IMR-90 (cell line): Measurements from ENCODE around the gene BBIP1. TPM values are rescaled to one million over a fixed set of nuclear protein-coding genes. Genes with fewer than 3 reads are reported as not detected.

Experiments
- ATAC-seq: fragments of 200-7000 bp; cut with Tn5 transposase; 2 replicates; pipeline ENCODE4 v1.9.1; 2020; ENCODE audit warnings: low read depth, mild to moderate bottlenecking, moderate library complexity
- BruUV-seq: library from RNA; stranded (reverse); fragments of 400-500 nt; replicated peaks from 2 replicates; lab custom pipeline; 2021; lab: Mats Ljungman, UMichigan
- CTCF ChIA-PET: fragments of 300-600 bp; formaldehyde crosslinking; extraction: SDS; loops from one replicate; lab custom pipeline; 2021; ENCODE audit warnings: antibody characterized with exemption; lab: Yijun Ruan, JAX
- POLR2A ChIA-PET: fragments of 300-600 bp; sonication (Branson Sonifier 250); formaldehyde crosslinking; loops from one replicate; lab custom pipeline; 2022; ENCODE audit warnings: antibody characterized with exemption; ENCODE audit not compliant: unreplicated experiment; lab: Charles Lee
- DNase-seq: peaks from one replicate; pipeline ENCODE4 v3.0.0; 2013
- H2AFZ ChIP-seq: replicated peaks from 2 replicates; pipeline ENCODE3; 2013; ENCODE audit warnings: low read length, mild to moderate bottlenecking; ENCODE audit not compliant: poor library complexity
- H2AK5ac ChIP-seq: 2 replicates; pipeline ENCODE4 v1.6.1; 2013; ENCODE audit warnings: low read depth, low read length, inconsistent platforms
- H2AK9ac ChIP-seq: replicated peaks from 2 replicates; pipeline ENCODE3; 2013; ENCODE audit warnings: mild to moderate bottlenecking, low read depth, low read length, moderate library complexity; ENCODE audit not compliant: poor library complexity
- H2BK120ac ChIP-seq: 2 replicates; pipeline ENCODE4 v1.6.1; 2013; ENCODE audit warnings: low read depth, low read length, inconsistent platforms
- H2BK15ac ChIP-seq: 3 replicates; pipeline ENCODE4 v1.6.1; 2013; ENCODE audit warnings: low read depth, low read length, inconsistent platforms
- H2BK20ac ChIP-seq: 2 replicates; pipeline ENCODE4 v1.6.1; 2013; ENCODE audit warnings: low read depth, mild to moderate bottlenecking, inconsistent platforms, low read length, moderate library complexity
- H2BK5ac ChIP-seq: 2 replicates; pipeline ENCODE4 v1.6.1; 2013; ENCODE audit warnings: mild to moderate bottlenecking, low read depth, low read length, inconsistent platforms; ENCODE audit not compliant: poor library complexity, severe bottlenecking
- H3K14ac ChIP-seq: replicated peaks from 2 replicates; pipeline ENCODE4 v1.6.1; 2013; ENCODE audit warnings: low read depth, low read length, inconsistent platforms
- H3K18ac ChIP-seq: 2 replicates; pipeline ENCODE4 v1.6.1; 2013; ENCODE audit warnings: low read depth, low read length, control low read depth
- H3K23ac ChIP-seq: 2 replicates; pipeline ENCODE4 v1.6.1; 2013; ENCODE audit warnings: low read depth, low read length, inconsistent platforms
- H3K27ac ChIP-seq: 2 replicates; pipeline ENCODE4 v1.5.1; 2013; ENCODE audit warnings: mild to moderate bottlenecking, control low read depth, low read length; ENCODE audit not compliant: insufficient read depth
- H3K27me3 ChIP-seq: 2 replicates; pipeline ENCODE4 v1.6.1; 2013; ENCODE audit warnings: low read length; ENCODE audit not compliant: control insufficient read depth, insufficient read depth
- H3K36me3 ChIP-seq: 2 replicates; pipeline ENCODE4 v1.6.1; 2013; ENCODE audit warnings: low read length, mixed read lengths; ENCODE audit not compliant: control insufficient read depth, insufficient read depth
- H3K4ac ChIP-seq: 2 replicates; pipeline ENCODE4 v1.6.1; 2013; ENCODE audit warnings: low read depth, low read length, inconsistent platforms
- H3K4me1 ChIP-seq: 2 replicates; pipeline ENCODE4 v1.6.1; 2013; ENCODE audit warnings: low read length, mixed read lengths; ENCODE audit not compliant: control insufficient read depth, insufficient read depth
- H3K4me2 ChIP-seq: 2 replicates; pipeline ENCODE4 v1.6.1; 2013; ENCODE audit warnings: low read depth, mild to moderate bottlenecking, control low read depth, low read length, moderate library complexity
- H3K4me3 ChIP-seq: 2 replicates; pipeline ENCODE4 v1.5.1; 2013; ENCODE audit warnings: low read depth, mild to moderate bottlenecking, control low read depth, low read length, moderate library complexity; ENCODE audit not compliant: insufficient read depth
- H3K56ac ChIP-seq: 2 replicates; pipeline ENCODE4 v1.6.1; 2013; ENCODE audit warnings: low read length, inconsistent platforms; ENCODE audit not compliant: insufficient read depth; ENCODE audit errors: extremely low read depth
- H3K79me1 ChIP-seq, 2 experiments: 2 replicates each; pipeline ENCODE4 v1.6.1; 2013; ENCODE audit warnings: low read length in 2 of 2, inconsistent platforms in 1 of 2, low read depth in 1 of 2
- H3K9ac ChIP-seq: 2 replicates; pipeline ENCODE4 v1.6.1; 2013; ENCODE audit warnings: low read depth, low read length, control low read depth
- H3K9me1 ChIP-seq: 2 replicates; pipeline ENCODE4 v1.6.1; 2013; ENCODE audit warnings: low read length, inconsistent platforms; ENCODE audit not compliant: insufficient read depth
- H3K9me3 ChIP-seq: 2 replicates; pipeline ENCODE4 v1.6.1; 2013; ENCODE audit warnings: low read length; ENCODE audit not compliant: control insufficient read depth, insufficient read depth
- H4K20me1 ChIP-seq: 2 replicates; pipeline ENCODE4 v1.6.1; 2013; ENCODE audit warnings: low read length, inconsistent platforms; ENCODE audit not compliant: insufficient read depth
- H4K5ac ChIP-seq: 2 replicates; pipeline ENCODE4 v1.6.1; 2013; ENCODE audit warnings: mild to moderate bottlenecking, low read depth, low read length, control low read depth
- H4K8ac ChIP-seq, 2 experiments: 2 replicates each; pipeline ENCODE4 v1.6.1; 2013; ENCODE audit warnings: low read depth in 2 of 2, low read length in 2 of 2, control low read depth in 1 of 2, inconsistent platforms in 1 of 2
- H4K91ac ChIP-seq: 2 replicates; pipeline ENCODE4 v1.6.1; 2013; ENCODE audit warnings: low read depth, low read length, inconsistent platforms; ENCODE audit not compliant: insufficient read depth
- CHD1 ChIP-seq: IDR thresholded peaks from 2 replicates; pipeline ENCODE4 v1.6.1; 2012; ENCODE audit warnings: low read depth, low read length, improper control_type of control experiment
- WGBS, 2 experiments: methylation state at CpG; one replicate each; pipeline versions ENCODE4 v1.1.5 to v1.1.7; 2013; ENCODE audit warnings: missing lambda C conversion rate in 2 of 2; ENCODE audit not compliant: insufficient read length in 1 of 2; ENCODE audit errors: extremely low coverage in 2 of 2; 5-methylcytosine and 5-hydroxymethylcytosine counted together
- dilution Hi-C: fragments of 300-500 bp; cut with HindIII; formaldehyde crosslinking; loops from one replicate; pipeline ENCODE4 v1.14.3; 2018; ENCODE audit warnings: low sequenced_read_pairs; ENCODE audit not compliant: unreplicated experiment
- in situ Hi-C: fragments of 300-500 bp; cut with MboI; formaldehyde crosslinking; loops from 3 replicates; pipeline ENCODE4 v1.14.3; 2019; ENCODE audit warnings: low sequenced_read_pairs, inconsistent platforms, mixed read lengths
- intact Hi-C: fragments of 100-400 bp; cut with micrococcal nuclease; formaldehyde crosslinking; loops from 2 replicates; pipeline ENCODE4 v1.10.0; 2022
- polyA plus RNA-seq, 3 experiments: library from polyadenylated mRNA; depleted of rRNA; stranded (reverse); fragments of >200 nt; gene quantifications; 2 replicates each; pipeline ENCODE4 v1.2.3, GENCODE V29; 2012; ENCODE audit warnings: low replicate concordance in 1 of 3
- total RNA-seq: library from RNA; depleted of rRNA; stranded (reverse); fragments of >200 nt; gene quantifications from 2 replicates; pipeline ENCODE4 v1.2.3, GENCODE V29; 2012
- TF ChIP-seq, protein P1 (sequence below): fragments of 150-350 bp; IDR thresholded peaks from 2 replicates; pipeline ENCODE4 v1.6.1; 2016; ENCODE audit warnings: low read depth, mild to moderate bottlenecking, low read length, moderate library complexity, borderline replicate concordance

Gene BBIP1
- total and polyA plus RNA-seq, 2 of the 4 experiments (the other 2 are of a cell fraction) = 17.4 to 19.9 TPM

DNA sequence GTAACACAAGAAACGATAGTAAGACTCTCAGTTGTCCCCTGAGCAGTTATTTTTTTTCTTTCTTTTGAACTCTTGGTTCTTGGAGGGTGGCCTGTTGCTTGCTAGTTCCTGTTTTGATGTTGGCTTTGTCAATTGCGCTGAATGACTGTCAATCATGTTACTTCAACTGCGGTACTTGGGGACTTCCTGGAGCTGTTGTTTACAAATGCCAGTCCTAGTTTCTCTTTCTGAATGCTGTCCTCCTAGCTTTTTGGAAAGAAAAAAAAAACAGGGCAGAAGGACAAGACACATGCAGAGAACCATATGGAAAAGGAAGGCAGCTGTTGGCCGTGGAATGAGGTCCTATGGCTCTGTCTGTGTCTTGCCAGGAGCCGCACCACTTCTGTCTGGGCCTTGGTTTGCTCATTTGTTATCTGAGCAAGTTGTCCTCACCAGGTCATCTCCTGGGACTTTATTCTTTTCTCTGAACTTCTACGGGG lies 54.3 kb downstream of the BBIP1 start:
- no peaks in the 10 kb centered on the region for H3K9me3 ChIP-seq
- POLR2A ChIA-PET = interaction anchor here (0.6 kb wide), 1 partner anchor 87 kb away, joined by 3 read pairs; no protein-coding TSS in a partner anchor
- no peak overlapping the region for H3K27ac ChIP-seq
- 40% methylated on average over 1 of the region's 6 CpGs; no CpG with 5 or more reads in 1 of the 2 experiments for WGBS, 2 experiments
- H3K14ac ChIP-seq = peak overlapping the region; percentile 38; the same call in 1 of the 2 replicates
- DNase-seq (no peak), ATAC-seq (no peak)
- peak overlapping the region; percentile 62; the same call in 1 of the 2 replicates for H4K5ac ChIP-seq
- H2BK5ac ChIP-seq = peak overlapping the region; percentile 49
- H3K9me1 ChIP-seq = peaks cover 7% of the 10 kb centered on the region; the same call in 1 of the 2 replicates
- H2BK20ac ChIP-seq = peak overlapping the region; percentile 57
- H3K4ac ChIP-seq = peak overlapping the region; percentile 47
- peak overlapping the region; percentile 22; the same call in 1 of the 2 replicates for H2BK120ac ChIP-seq
- no peak overlapping the region for H3K56ac ChIP-seq
- H3K36me3 ChIP-seq = no peaks in the 10 kb centered on the region
- H3K9ac ChIP-seq = no peak overlapping the region
- H3K4me1 ChIP-seq = peaks cover 15% of the 10 kb centered on the region
- peak overlapping the region; percentile 29; the same call in 1 of the 3 replicates for H2BK15ac ChIP-seq
- no peak overlapping the region for H3K4me3 ChIP-seq
- no peak overlapping the region for H2AK9ac ChIP-seq
- H3K27me3 ChIP-seq = no peaks in the 10 kb centered on the region
- dilution Hi-C loops = no loop called here
- TF ChIP-seq, protein P1, sequence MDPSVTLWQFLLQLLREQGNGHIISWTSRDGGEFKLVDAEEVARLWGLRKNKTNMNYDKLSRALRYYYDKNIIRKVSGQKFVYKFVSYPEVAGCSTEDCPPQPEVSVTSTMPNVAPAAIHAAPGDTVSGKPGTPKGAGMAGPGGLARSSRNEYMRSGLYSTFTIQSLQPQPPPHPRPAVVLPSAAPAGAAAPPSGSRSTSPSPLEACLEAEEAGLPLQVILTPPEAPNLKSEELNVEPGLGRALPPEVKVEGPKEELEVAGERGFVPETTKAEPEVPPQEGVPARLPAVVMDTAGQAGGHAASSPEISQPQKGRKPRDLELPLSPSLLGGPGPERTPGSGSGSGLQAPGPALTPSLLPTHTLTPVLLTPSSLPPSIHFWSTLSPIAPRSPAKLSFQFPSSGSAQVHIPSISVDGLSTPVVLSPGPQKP = no peak
- TF ChIP-seq CHD1 = no peak
- no TSS peak for BruUV-seq
- CTCF ChIA-PET = no interaction called here
- peak overlapping the region; percentile 76 for H2AFZ ChIP-seq
- H3K18ac ChIP-seq = peak overlapping the region; percentile 85
- 0 out of 2 replicates have a peak overlapping the region, but pooled peaks have one; percentile 2 for H2AK5ac ChIP-seq
- peak overlapping the region; percentile 24 to 93; a peak in 3 of 4 replicates for H4K8ac ChIP-seq
- intact Hi-C loops = loop anchor here (5.0 kb wide), 1 partner anchor 37 kb away; no protein-coding TSS in a partner anchor
- H3K4me2 ChIP-seq = peak overlapping the region; percentile 79
- H3K79me1 ChIP-seq = no peaks in the 10 kb centered on the region
- peak overlapping the region; percentile 19; the same call in 1 of the 2 replicates for H4K91ac ChIP-seq
- in situ Hi-C loops = no loop called here
- peak overlapping the region; percentile 36; the same call in 1 of the 2 replicates for H3K23ac ChIP-seq
- H4K20me1 ChIP-seq = no peaks in the 10 kb centered on the region
